GM19395 (cell line): ENCODE results near the gene CLCN1.
"Not testable (repeated sequence)": the region's sequence is repeated elsewhere in the genome, so short reads cannot be mapped to it uniquely, and the experiment has no call there.

Experiments used
- ATAC-seq: cut with Tn5 transposase; IDR thresholded peaks from one replicate; pipeline ENCODE4 v1.9.1; 2021; ENCODE audit warnings: mild to moderate bottlenecking, moderate library complexity; ENCODE audit not compliant: unreplicated experiment

Gene CLCN1

DNA sequence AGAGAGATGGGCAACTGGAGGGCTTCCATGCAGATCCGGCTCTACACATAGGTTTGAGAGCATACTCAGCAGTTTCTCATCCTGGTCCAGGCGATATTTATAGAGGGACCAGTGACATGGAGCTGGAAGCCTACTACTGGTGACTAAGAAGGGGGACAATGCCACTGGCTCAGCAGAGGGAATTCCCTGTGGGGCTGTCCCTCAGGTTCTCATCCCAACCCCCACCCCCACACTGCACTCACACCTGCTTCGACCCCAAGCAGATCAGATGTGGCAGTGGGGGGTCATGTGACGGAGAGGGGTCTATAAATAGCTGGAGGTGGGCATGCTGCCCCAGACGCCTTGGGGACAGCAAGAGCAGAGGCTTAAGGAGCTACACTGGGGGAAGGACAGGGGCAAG, at the start of gene CLCN1:
TSS of gene CLCN1 (plus strand) at position 336 of the 400 bp plus-strand sequence. CDS start 102 bp downstream, outside the sequence.
- no peak for ATAC-seq

DNA sequence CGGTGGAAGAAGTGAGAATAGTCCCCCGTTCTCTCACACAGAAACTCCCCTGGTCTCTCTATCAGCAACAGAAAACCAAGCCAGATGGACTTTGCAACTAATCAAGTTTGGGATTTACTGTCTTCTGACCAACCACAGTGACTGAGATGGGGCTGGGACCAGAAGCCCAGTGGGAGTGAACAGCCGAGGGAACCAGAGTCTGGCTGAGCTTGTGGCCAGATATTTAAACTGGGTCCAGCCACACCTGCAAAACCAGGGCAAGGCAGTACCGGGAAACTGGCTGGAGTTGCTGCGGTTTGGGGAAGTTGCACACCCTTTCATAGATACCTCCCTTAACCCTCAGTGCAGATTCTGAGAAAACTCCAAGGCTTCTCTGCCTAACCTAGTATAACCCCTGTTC, 46.7 kb upstream of the CLCN1 start:
- ATAC-seq = no peak

DNA sequence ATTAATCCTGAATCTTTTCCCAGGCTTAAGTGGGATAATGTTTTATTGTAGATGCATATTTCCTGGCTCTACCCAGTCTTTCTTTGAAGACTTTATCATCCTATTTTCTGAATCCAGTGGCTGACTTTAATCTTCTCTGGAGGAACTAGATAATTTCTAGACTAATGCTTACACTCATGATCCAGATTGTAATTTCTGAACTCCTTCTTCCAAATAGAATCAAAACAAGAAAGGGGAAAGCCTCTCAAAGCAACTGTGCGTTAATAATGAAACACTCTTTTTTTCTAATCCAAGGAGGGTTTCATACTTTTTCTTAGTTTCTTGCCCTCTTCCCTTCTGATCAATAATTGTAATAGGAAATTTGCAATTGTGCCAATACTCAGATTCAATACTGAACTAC, 44.7 kb upstream of the CLCN1 start:
- no peak for ATAC-seq

DNA sequence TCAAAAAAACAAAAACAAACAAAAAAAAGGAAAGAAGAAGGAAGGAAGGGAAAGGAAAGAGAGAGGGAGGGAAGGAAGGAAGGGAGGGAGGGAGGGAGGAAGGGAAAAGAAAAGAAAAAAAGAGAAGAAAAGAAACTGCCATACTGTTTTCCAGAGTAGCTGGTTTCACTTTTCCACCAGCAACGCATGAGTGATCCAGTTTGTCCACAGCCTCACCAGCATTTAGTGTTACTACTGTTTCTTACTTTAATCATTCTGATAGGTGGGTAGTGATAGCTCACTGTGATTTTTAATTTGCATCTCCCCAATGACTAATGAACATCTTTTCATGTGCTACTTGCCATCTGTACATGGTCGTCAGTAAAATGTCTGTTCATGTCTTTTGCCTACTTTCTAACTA, 43.0 kb upstream of the CLCN1 start:
- no peak for ATAC-seq

DNA sequence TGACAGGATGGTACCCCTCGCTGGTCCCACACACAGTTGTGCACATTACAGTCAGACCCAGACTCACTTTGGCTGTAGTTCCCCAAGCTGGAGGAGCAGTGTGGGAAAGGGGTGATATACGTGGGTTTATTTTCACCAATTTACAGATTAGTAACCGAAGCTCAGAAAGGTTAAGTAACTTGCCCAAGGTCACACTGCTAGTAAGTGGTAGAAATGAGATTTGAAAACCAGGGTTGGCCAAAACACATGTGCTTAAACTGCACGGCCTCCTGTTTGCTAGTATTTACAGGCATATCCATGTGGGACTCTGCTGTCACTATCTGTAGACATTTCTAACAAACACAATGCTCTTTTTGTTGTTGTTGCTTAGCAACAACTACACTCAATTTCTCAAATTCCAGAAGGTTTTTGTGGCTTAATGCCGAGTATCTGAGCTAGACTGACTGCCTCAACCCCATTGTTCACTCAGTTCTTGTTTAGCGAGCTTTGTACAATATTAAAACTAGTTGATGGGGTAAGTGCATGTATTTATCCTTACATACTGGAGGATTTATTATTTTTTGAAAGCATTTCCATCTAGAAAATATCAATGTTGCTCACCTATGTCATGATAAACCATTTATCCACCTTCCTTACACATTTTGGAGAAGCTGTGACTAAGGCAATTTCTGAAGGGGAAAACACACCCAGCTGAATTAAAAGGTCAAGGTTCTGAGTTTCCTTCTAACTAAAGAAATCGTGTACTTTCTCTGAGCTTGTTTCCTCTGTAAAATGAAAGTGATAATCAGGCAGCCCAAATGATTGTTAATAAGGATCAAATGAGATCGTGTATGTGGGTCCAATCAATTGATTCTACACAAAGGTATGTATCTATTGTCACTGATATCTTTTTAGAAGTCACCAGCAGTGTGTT, 36.5 kb upstream of the CLCN1 start:
- peak; percentile 45 for ATAC-seq

DNA sequence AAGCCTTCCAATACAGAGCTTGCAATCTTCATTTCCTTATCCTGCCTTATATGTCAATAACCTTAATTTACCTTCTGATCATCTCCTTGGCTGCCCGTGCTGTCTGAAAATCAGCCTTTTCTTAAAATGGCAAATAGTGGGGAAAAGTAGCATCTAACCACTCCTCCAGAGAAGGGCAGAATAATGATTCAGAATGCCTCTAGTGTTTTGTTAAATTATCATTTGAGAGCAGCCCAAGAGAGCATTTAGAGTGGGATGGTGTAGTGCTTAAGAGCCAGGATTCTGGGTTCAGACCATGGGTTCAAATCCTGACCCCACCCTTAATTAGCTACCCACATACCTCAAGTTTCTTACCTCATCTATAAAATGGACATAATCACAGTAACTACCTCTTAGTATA, 35.8 kb upstream of the CLCN1 start:
- ATAC-seq = no peak

DNA sequence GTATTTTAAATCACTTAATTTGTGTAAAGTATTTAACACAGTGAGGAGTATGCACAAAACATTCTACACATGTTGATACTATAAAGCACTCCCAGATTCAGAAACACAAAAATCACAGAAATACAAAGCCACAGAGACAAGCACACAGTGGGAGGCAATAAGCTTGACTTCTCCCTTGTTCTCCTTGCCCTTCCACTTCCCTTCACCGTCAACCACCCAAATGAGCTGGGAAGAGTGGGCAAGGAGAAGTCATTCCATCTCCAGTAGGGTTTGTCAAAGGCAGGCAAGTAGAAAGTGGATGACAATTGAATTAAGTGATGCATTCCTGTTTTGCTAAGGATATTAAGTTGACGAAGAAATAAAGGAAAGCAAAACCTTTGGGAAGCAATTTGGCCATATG, 35.3 kb upstream of the CLCN1 start:
- no peak for ATAC-seq

DNA sequence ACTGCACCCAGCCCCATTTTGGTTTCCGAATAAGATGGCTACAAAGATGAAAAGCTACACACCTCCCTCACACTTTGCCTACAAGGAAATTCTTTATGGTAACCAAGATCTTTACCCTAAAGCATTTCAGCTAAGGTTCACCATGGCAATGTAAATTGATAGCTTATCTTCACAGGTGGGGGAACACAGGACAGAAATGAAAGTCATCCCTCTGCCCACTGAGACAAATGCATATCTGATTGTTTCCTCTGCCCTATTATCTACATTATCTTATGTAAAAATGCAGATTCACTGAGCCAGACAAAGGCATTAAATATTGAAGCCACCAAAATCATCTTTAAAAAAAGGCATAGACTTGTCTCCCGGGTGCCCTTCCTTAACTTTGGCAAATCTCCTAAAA, 34.4 kb upstream of the CLCN1 start:
- ATAC-seq = no peak

DNA sequence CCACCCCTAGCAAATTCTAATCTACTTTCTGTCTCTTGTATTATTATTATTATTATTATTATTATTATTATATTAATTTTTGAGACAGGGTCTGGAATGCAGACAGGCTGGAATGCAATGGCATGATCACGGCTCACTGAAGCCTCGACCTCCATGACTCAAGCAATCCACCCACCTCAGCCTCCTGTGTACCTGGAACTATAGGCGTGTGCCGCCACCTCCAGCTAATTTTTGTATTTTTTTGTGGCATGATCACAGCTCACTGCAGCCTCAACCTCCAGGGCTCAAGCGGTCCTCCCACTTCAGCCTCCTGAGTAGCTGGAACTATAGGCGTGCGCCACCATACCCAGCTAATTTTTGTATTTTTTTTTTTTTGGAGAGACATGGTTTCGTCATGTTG, 33.8 kb upstream of the CLCN1 start:
- no peak for ATAC-seq

DNA sequence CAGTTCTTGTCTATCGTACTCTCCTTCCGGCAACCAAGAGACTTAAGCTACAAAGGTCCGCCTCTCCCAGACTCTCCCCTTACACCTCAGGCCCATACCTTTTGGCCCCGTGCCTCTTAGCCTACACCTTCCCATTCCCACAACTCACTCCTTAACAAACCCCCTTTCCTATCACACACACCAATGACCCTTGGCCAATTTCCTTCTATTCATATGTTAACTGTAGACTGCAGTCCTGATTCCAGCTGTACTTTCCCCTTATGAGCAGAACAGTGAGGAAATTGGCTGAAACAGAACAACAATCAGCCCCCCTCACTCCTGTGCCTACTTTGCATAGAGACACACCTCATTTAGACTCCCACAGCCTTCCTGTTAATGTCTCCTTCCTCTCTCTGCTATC, 32.5 kb upstream of the CLCN1 start:
- ATAC-seq = no peak

DNA sequence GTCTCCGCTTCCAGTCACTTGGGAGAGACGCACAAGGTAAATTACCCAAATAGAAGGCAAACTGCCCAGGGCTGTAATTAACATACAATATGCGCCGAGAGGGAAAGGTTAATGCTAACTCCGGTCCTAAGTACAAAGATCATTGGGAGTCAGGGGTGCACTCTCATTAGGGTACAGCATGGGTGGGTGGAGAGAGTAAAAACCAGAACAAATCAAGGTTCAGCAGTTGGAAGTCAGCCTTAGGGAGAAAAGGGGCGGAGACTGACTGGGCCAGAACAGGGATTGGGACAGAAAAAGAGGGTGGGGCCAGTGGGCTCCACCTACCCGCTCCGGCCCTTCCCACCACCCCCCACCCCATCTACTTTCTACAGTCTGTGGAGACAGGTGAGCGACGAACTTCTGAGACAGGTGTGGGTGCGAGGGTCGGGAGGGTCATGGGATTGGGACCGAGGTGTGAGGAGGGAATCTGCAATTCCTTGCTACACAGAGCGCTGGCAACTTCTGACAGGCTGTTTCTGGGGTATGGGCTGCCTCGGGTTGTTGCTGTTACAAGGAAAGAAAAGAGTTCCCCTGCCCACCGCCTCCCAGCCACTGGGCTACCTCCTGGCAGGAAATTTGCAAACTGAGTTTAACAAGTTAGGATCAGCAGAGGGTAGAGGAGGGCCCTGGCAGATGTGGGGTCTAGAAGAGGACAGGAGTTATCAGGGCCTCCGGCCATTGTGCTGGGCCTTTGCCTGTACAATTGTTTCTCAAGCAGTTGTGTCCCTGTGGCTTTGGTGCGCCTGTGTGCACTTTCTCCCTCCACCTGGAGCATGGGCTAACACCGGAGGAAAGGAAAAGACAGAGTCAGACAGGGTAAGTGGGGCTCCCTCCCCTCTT, 31.1 kb upstream of the CLCN1 start, which contains the start of gene TMEM139:
TSS of gene TMEM139 (plus strand) at position 368 of the 879 bp plus-strand sequence. CDS start 1,000 bp downstream, outside the sequence.
- no peak for ATAC-seq

DNA sequence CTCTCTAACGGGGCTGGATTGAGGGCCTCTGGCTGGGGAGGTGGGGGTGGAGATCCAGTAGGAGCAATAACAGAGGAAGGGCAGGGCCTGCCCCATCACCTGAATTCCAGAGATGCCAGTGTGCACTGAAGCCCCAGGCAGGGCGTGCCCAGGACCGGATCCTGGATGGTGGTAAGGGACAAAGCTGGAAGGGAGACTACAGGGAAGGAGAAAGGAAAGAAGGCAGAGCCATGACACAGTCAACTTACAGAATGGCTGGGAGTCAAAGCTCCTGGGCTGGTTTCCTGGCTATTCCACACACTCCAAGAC, 30.5 kb upstream of the CLCN1 start:
- no peak for ATAC-seq

DNA sequence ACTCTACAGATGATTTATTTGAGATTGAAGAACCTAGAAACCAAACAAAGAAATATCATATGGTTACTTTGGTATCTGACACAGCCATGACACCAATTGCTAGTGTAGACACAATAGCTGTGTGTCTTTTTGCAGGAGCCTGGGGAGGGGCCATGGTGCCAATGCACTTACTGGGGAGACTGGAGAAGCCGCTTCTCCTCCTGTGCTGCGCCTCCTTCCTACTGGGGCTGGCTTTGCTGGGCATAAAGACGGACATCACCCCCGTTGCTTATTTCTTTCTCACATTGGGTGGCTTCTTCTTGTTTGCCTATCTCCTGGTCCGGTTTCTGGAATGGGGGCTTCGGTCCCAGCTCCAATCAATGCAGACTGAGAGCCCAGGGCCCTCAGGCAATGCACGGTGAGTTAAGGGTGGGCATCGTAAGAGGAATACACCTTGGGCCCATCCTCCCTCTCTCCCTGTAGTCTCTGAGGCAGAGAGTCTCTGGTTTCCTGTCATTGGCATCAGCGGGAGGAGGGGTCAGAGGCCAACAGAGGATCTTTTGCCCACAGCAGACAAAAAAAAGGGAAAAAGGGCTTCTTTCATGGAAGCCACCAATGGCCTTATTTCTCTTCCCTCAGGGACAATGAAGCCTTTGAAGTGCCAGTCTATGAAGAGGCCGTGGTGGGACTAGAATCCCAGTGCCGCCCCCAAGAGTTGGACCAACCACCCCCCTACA, 29.9 kb upstream of the CLCN1 start:
- ATAC-seq = no peak

DNA sequence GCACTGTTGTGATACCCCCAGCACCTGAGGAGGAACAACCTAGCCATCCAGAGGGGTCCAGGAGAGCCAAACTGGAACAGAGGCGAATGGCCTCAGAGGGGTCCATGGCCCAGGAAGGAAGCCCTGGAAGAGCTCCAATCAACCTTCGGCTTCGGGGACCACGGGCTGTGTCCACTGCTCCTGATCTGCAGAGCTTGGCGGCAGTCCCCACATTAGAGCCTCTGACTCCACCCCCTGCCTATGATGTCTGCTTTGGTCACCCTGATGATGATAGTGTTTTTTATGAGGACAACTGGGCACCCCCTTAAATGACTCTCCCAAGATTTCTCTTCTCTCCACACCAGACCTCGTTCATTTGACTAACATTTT, 29.4 kb upstream of the CLCN1 start:
- no peak for ATAC-seq

DNA sequence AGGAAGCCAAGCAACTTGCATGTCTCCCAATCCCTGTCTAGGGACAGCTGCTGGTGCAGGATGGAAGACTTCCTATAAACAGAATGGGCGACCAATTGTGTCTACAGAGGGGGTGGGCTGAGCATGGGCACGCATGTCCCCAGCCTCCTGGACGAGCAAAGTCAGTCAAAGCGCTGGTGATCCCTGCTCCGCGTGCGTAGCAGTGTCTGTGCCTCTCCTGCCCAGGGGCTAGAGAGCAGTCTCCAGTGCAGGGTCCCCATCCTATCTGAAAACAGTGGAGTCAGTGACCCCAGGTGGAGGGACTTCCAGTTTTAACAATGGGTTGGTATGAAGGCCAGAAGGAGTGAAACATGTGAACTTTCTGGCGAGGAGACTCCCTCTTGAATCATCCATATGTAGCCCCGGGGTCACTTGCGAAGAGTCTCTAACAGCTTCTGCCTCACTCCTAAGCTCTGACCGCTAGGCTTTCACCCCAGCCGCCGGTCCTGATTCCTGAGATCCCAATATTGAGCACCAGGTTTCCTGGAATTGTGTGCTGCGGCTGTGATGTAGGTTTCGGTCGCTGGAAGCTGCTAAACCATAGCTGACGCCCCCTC, 28.5 kb upstream of the CLCN1 start:
- ATAC-seq = no peak

DNA sequence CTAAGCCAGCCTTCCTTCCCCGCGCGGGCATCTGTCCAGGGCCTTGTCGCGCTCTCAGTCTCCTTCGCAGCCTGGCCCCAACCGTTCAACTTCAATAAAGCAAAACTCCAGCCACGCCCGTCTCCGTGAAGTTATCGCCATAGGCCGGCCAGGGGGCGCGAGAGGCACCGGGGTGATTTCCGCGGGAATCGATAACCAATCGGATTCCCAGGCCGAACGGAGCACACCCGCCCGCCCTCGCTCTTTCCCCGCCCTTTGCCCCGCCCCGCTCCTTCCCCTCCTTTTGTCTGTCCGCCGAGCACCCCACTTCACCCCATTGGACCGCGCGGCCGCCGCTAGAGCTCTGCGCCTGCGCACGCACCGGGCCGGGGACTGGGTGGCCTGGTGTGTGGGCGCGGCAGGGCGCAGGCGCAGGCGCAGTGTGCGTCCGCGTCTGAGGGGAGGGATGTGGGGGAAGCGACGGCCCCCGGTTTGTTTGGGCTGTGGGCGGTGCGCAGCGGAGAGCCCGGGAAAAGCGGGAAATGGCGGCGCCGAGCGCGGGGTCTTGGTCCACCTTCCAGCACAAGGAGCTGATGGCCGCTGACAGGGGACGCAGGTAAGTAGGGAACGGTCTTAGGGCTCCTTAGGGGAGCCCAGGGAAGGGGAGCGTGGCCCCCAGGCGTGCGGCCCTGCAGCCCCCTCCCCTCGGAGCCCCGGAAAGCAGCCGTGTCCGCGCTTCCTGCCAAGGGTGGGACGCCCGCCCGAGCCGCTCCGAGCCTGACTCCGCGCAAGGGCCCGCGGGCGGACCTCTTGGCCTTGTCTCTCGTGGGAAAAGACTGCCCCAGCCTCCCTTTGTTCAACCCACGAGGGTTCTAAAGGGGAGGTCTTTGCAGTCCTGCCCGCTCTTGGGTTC, 27.7 kb upstream of the CLCN1 start, which contains the start of gene CASP2:
TSS of gene CASP2 (plus strand) at position 417 of the 892 bp plus-strand sequence. CDS start at position 522, 105 bp downstream.
- peak; percentile 90 for ATAC-seq

DNA sequence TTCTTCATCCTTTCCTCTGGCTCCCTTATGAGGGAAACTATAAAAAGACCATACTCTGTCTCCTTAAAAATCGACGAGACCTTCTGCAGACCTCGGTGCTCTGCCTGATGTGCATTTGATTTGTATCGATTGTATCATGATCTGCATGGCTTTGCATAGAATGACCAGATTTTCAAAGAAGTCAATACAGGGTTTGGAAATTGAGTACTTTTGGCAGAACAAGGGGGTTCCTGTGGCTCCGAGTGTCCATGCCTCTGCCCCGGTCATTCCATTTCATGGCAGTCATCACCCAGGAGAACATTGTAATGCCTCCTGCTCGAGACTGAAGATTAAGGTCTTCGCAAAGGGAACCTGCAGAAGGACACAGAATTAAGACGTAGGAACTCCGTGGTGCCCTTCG, 27.1 kb upstream of the CLCN1 start:
- ATAC-seq = peak; percentile 6

DNA sequence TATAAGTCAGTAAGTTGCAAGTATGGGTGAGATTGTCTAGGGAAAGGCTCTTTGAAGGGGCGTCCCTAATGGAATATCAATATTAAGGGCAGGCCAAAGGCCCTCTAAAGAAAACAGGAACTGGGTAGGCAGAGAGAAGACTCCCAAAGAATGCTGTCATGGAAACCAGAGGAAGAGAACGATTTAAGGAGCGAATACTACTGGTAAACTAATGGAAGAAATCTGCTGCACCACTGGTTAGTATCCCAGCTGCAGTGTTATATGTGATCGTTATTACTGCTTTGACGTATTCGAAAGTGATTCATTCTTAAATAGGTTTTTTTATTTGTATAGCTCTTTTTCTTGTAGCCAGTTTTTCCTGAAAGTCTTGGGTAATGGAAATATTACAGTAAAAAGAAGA, 26.5 kb upstream of the CLCN1 start:
- ATAC-seq = no peak

DNA sequence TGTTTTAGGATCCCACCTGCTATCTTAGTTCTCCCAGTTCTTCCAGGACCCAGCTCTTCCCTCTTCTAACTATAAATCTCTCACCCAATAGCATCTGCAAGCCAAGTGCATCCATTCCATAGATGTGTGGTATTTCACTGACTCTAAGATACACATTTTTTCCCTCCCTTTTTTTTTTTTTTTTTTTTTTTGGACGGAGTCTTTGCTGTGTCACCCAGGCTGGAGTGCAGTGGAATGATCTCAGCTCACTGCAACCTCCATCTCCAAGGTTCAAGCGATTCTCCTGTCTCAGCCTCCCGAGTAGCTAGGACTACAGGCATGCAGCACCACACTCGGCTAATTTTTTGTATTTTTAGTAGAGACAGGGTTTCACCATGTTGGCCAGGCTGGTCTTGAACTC, 26.0 kb upstream of the CLCN1 start:
- not testable (repeated sequence) for ATAC-seq

DNA sequence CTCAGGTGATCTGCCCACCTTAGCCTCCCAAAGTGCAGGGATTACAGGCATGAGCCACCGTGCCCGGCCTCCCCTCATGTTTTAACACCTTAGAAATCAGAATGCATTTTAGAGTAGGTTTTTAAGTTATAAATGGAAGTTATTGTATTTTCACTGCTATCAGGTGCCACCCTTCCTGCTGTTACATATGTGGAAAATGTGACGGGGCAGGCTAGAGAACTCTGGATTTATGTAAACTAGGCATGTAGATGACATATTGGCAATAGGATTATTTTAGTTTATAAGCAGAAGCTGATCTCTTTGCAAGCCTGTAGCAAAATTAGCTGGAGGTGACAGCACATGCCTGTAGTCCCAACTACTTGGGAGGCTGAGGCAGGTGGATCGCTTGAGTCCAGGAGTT, 25.6 kb upstream of the CLCN1 start:
- ATAC-seq = no peak
